SW480 (cell line): ENCODE data around the gene ZBTB47.
A peak's percentile ranks its signal among the peaks of the same experiment; 100 is the strongest.

Experiments used
- DNase-seq: peaks from one replicate; pipeline ENCODE4 v3.0.0-alpha.2; 2016; ENCODE audit warnings: low spot score

ZBTB47 gene

GRCh38 chr3:42665050-42665878, 11.8 kb downstream of the ZBTB47 start:
- no peak for DNase-seq

DNA sequence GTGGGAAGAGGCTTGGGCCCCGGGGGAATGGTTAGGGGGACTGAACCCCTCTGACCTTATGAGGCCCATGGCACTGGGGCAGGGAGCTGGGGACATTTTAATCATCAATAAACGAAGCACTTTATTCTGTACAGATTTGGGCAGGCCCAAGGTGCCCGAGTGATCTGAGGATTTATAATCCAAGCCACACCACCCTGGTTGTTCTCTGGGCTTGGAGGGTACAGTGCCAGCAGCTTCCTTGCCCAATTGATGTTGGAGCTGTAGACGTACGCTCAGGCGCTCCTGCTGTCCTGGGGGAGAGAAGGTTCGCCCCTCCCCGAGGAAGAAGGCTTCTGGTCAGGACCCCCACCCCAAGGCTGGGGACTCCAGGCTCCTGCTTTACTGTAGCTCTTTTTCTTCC, 12.5 kb downstream of the ZBTB47 start:
- DNase-seq: no peak

DNA sequence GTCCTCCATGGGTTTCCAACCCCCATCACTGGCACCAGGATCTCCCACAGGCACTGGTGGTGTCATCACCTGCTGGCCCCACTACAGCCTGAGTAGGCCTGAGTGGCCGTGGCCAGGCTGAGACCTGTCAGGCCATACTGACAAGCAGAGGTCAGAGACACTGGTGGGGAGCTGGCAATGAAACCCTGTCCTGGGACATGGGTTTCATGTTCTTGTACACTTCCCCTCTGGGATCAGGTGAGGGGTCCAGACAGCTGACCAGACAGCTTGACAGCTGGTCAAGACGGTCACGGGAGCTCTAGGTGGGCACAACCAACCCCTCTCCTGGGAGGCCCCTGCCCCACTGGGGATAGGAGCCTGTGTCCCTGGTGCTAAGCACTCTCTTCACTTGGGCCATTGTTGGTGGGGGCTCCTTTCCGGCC, 13.1 kb downstream of the ZBTB47 start:
- no peak for DNase-seq

DNA sequence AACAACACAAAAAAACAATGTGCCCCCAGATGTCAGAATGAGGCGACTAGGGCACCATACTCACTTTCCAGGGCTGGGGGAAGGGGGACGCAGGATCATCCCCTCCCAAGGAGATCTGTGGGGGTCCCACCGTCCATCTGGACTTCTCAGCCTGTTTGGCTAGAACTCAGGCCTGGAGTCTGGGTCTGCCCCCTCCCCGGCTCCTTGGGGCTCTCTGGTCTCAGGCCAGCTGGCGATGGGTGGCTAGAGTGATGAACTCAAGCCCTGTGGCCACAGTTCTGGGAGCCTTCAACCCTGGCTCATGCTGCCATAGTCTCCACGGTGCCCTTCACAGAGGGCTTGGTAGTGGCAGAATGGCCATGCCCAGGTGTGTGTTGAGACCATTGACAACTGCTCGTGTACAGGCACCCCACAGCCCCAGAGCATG, 13.6 kb downstream of the ZBTB47 start:
- no peak for DNase-seq

GRCh38 chr3:42667523-42668412, 14.3 kb downstream of the ZBTB47 start:
- no peak for DNase-seq

DNA sequence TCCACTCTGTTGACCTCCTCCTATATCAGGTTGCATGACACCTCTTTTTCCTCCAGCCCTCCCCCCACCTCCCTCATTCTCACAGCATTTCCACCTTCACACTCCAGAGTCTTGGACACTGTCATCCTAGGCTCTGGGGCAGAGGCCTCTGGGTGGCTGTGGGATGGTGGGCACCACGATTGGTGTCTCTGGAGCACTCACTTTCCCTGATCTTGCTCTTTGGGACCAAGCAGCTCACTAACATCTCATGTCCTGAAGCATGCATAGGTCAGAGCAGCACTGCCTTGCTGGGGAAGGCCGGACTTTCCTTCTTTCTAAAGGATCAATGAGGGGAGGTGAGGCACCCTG, 14.9 kb downstream of the ZBTB47 start:
- DNase-seq: no peak

GRCh38 chr3:42668793-42669217, 15.3 kb downstream of the ZBTB47 start:
- DNase-seq: no peak

DNA sequence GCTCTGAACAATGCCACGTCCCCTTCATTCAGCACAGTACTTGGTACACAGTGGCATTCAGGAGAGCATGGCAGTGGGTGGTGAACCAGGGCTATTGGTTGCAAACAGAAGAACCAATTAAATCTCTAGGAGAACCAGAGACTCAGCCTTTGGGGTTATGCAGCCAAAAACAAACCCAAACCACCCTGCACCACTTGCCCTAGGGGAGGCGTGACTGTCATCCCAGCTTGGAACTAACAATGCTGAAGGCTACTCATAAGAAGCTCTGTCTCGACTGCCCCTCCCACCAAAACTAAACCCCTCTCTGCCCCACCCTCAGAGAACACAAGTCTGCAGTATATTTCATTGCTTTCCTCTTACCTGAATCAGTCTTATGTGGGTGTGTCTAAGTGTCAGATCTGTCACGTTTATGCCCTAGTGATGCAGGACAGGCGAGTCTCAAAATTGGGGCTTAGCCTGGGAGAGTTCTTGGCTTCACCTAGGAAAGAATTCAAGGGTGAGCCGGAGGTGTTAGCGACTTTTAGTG, 16.6 kb downstream of the ZBTB47 start:
- DNase-seq: no peak

- no peak for DNase-seq
Observed at GRCh38 chr3:42670670-42671069, 17.2 kb downstream of the ZBTB47 start.

DNA sequence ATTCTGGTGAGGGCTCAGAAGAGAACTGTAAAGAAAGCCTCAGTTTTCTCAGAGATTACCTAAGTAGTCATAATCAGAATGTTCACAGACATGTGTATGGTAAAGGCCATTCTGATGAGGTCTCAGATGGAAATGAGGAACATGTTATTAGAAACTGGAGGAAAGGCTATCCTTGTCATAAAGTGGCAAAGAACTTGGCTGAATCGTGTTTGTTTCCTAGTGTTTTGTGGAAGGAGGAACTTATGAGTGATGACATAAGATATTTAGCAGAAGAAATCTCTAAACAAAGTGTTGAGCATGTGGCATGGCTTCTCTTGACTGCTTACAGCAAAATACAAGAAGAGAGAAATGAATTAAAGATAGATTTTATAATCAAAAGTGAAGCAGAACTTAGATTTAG, 19.0 kb downstream of the ZBTB47 start:
- no peak for DNase-seq

GRCh38 chr3:42673082-42673481, 19.6 kb downstream of the ZBTB47 start:
- no peak for DNase-seq

- DNase-seq: no peak
Observed at GRCh38 chr3:42674146-42674545, 20.6 kb downstream of the ZBTB47 start.

DNA sequence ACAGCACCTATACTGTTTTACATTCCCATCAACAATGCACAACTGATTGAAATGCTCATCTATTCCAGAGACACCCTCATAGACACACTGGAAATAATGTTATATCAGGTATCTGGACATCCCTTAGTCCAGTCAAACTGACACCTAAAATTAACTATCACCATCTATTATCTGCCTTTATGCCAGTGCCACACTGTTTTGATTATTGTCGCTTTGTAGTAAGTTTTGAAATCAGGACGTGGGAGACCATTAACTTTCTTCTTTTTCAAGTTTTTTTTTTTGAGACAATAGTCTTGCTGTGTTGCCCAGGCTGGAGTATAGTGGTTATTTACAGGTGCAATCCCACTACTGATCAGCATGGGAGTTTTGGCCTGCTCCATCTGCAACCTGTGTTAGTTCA, 22.4 kb downstream of the ZBTB47 start:
- no peak for DNase-seq

DNA sequence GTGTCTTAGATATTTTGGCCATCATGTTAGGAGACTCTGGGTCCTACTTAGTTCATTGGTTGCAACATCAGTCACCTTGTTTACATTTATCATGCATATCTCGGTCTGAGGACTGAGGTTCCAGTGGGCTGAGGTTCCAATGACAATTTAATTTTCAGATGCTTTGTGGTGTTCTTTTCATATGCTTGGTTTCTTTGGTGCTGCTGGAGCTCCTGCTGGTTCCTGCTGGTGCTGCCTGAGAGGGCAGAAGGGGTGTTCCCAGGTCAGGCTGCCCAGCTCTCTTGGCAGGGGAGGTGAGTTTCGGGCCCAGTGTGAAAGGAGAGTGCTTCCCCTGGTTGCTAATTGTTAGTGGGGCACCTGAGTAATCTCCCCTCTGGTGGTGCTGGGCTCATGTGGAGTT, 24.9 kb downstream of the ZBTB47 start:
- no peak for DNase-seq

GRCh38 chr3:42680271-42680670, 26.8 kb downstream of the ZBTB47 start:
- no peak for DNase-seq

DNA sequence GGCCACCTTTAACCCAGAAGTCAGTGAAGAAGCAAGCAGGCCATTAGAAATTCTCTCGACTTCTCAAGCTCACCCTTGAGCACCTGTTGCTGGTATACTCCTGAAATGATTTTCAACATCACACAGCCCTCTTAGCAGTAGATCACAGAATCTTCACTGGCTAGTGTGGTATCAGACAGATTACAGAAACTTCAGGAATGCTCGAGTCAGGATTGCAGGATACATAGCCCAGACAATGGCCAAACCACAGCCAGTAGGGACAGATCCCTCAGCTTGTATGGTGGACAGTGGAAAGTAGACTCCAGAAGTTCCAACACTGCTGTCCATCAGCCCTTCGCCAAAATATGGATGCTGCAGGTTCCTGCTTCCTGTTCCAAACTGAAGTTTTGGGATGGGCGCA, 27.3 kb downstream of the ZBTB47 start:
- no peak for DNase-seq

DNA sequence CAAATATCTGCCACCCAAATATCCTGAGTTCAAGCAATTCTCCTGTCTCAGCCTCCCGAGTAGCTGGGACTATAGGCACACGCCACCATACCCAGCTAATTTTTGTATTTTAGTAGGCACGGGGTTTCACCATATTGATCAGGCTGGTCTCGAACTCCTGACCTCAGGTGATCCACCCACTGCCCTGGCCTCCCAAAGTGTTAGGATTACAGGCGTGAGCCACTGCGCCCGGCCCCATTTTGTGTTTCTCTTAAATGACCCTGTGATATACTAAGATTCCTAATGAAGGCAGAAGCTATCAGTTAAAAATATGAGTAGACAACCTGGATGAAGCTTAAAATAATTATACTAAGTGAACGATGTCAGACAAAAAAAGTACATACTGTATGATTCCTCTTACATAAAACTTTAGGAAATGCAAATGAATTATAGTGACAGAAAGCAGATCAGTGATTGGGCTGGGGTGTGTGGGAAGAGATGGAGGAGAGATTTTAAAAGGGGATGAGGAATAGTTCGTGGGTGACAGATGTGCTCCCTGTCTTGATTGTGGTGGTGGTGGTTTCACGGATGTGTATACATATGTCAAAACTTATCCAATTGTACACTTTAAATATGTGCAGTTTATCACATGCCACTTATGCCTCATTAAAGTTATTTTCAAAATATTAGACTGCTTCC, 28.0 kb downstream of the ZBTB47 start:
- no peak for DNase-seq

DNA sequence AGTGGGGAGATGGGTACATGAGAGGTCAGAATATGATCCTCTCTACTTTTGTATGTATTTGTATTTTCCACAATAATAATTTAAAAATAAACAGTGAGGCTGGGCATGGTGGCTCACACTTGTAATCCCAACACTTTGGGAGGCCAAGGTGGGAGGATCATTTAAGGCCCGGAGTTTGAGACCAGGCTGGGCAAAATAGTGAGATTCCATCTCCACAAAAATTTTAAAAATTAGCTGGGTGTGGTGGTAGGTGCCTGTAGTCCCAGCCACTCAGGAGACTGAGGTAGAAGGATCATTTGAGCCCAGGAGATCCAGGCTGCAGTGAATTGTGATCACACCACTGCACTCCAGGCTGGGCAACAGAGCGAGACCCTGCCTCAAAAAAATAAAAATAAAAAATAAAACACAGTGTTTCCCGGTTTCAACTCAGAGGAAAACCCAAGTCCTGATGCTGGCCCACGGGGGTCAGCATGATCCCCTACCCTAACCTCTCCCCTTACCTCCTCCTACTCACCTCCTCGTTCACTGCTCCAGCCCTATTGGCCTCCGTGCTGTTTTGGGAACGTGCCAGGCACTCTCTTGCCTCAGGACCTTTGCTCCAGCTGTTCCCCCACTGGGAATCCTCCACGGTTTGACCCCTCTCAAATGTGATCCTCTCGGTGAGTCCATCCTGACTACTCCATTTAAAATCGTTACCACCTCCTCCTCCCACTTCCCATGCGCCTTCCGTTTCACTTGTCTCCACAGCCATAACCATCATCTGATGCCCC, 29.0 kb downstream of the ZBTB47 start:
- no peak for DNase-seq

DNA sequence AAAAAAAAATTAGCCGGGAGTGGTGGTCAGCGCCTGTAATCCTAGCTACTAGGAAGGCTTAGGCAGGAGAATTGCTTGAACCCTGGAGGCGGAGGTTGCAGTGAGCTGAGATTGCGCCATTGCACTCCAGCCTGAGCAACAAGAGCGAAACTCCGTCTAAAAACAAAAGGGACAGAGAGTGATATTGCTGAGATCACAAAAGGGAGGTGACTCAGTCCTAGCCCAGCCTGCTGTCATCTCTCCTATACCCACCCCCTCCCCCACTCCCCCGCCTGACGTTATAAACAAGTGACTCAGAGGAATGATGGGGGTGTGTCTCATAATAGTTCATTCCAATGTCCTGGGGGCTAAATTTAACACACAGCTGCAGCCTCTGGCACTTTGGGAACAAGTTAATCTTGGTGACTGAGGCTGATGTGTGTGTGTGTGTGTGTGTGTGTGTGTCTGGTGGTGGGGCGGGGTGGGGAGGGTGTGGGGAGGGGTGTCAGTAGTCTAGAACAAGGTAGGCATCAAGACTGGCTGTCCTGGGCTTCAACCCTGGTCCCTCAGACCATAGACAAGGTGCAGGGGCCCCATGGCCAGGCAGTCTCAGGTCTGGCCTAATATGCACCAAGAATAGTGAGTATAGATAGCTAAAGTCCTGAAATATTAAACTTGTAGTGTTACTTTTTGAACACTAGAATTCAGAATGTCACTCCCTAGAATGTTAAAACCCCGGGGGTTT, 30.5 kb downstream of the ZBTB47 start:
- DNase-seq: peak; percentile 96

DNA sequence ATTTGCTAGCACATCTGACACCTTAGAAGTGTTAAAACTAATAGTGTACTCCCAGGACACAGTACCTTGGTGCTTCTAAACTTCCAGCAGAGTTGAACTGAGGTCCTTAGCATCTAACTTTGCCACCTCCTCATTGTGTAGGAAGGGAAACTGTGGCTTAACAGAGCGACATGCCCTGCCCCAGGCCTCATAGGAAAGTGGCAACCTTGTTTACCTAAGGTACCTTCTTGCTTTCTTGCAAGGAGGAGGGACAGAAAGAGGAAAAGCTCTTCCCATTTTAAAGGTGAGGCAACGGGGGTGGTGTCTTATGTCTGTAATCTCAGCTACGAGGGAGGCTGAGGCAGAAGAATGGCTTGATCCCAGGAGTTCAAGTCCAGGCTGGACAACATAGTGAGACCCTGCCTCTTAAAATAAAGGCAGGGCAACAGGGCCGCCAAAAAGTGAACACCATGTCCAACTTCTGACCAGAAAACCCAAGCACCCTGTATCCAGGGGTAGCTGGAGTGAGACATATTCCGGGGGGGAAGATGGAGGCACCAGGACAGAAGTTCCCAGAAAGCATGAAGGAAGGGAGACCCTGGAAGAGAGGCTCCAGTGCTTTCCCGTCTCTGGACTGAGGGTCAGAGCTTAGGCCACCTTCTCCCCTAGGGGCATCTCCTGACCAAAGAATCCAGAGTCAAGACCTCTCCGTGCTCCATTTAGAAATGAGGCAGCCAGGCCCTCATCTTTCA, 31.3 kb downstream of the ZBTB47 start:
- DNase-seq: no peak
